ENCODE results near the gene MITF. TPM values are rescaled to one million over a fixed set of nuclear protein-coding genes. Genes with fewer than 3 reads are reported as not detected.

MITF gene
- total RNA-seq, 2 experiments from 2014 or later, result not detected

- H2AFZ ChIP-seq (ENCODE audit: low read length), result no peak overlapping the region
- H3K4me1 ChIP-seq (ENCODE audit: insufficient read depth, low read length, poor library complexity, severe bottlenecking), result no peaks in the 10 kb centered on the region
- CTCF ChIA-PET (ENCODE audit: unreplicated experiment), result no interaction called here
- H3K9me3 ChIP-seq (ENCODE audit: low read length), result no peaks in the 10 kb centered on the region
- H3K4me2 ChIP-seq (ENCODE audit: low read length), result no peak overlapping the region
- H4K20me1 ChIP-seq (ENCODE audit: insufficient read depth, low read length), result no peaks in the 10 kb centered on the region
- H3K79me2 ChIP-seq (ENCODE audit: insufficient read depth, low read depth, low read length), result no peaks in the 10 kb centered on the region
- no peaks in the 10 kb centered on the region for H3K9me2 ChIP-seq (ENCODE audit: insufficient read depth, low read length)
- POLR2A ChIA-PET, result no interaction called here
- no peak for DNase-seq (ENCODE audit: low spot score)
- no TSS peak for BruUV-seq (replicated peaks)
- TF ChIP-seq CTCF (conservative IDR thresholded peaks at IDR 0.05; ENCODE audit: low read length) (no peak), EZH2phosphoT487 (IDR thresholded peaks at IDR 0.05; ENCODE audit: borderline replicate concordance, low read depth, low read length) (no peak)
- intact Hi-C loops (cut with micrococcal nuclease; ENCODE audit: unreplicated experiment), result no loop called here
- no peak overlapping the region for H3K27ac ChIP-seq (ENCODE audit: low read depth, low read length, poor library complexity, severe bottlenecking)
- no peak overlapping the region for H3K4me3 ChIP-seq (ENCODE audit: low read depth, low read length, poor library complexity, severe bottlenecking)
- no peaks in the 10 kb centered on the region for H3K36me3 ChIP-seq (ENCODE audit: insufficient read depth, low read length)
These were observed 43.8 kb upstream of the MITF start for GRCh38 chr3:69695443-69695842.

DNA sequence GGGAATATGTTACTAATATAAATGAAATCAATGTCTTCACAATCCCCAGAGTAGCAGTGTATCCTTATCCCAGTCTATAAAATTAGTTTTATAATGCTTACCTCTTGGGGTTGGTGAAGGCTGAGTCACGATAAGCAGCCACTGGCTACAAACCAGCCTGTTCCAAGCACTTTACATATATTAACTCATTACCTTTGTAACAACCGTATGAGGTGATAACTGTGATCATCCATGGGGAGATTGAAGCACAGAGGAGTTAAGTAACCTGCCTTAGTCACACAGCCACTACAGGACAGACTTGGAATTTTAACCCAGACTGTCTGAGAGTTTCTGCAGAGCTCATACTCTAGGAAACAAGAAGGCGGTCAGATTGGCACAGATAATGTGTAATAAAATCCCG, 43.3 kb upstream of the MITF start:
- Histone ChIP-seq H3K27ac (ENCODE audit: low read depth, low read length, poor library complexity, severe bottlenecking) (no peak overlapping the region), H3K4me3 (ENCODE audit: low read depth, low read length, poor library complexity, severe bottlenecking) (no peak overlapping the region), H2AFZ (ENCODE audit: low read length) (no peak overlapping the region), H3K4me2 (ENCODE audit: low read length) (no peak overlapping the region), H3K79me2 (ENCODE audit: insufficient read depth, low read depth, low read length) (no peaks in the 10 kb centered on the region), H3K9me2 (ENCODE audit: insufficient read depth, low read length) (no peaks in the 10 kb centered on the region), H3K4me1 (ENCODE audit: insufficient read depth, low read length, poor library complexity, severe bottlenecking) (no peaks in the 10 kb centered on the region), H3K36me3 (ENCODE audit: insufficient read depth, low read length) (no peaks in the 10 kb centered on the region), H3K9me3 (ENCODE audit: low read length) (no peaks in the 10 kb centered on the region), H4K20me1 (ENCODE audit: insufficient read depth, low read length) (no peaks in the 10 kb centered on the region)
- CTCF ChIA-PET (ENCODE audit: unreplicated experiment), result no interaction called here
- no peak for TF ChIP-seq CTCF (conservative IDR thresholded peaks at IDR 0.05; ENCODE audit: low read length)
- no peak for TF ChIP-seq EZH2phosphoT487 (IDR thresholded peaks at IDR 0.05; ENCODE audit: borderline replicate concordance, low read depth, low read length)
- no peak for DNase-seq (ENCODE audit: low spot score)
- BruUV-seq (replicated peaks), result no TSS peak
- POLR2A ChIA-PET, result no interaction called here
- intact Hi-C loops (cut with micrococcal nuclease; ENCODE audit: unreplicated experiment), result no loop called here

GRCh38 chr3:69696367-69696766, 42.9 kb upstream of the MITF start:
- TF ChIP-seq CTCF (conservative IDR thresholded peaks at IDR 0.05; ENCODE audit: low read length) (no peak), EZH2phosphoT487 (IDR thresholded peaks at IDR 0.05; ENCODE audit: borderline replicate concordance, low read depth, low read length) (no peak)
- H3K9me3 ChIP-seq (ENCODE audit: low read length), result no peaks in the 10 kb centered on the region
- no TSS peak for BruUV-seq (replicated peaks)
- H2AFZ ChIP-seq (ENCODE audit: low read length), result no peak overlapping the region
- H3K36me3 ChIP-seq (ENCODE audit: insufficient read depth, low read length), result no peaks in the 10 kb centered on the region
- no peak for DNase-seq (ENCODE audit: low spot score)
- H3K4me3 ChIP-seq (ENCODE audit: low read depth, low read length, poor library complexity, severe bottlenecking), result no peak overlapping the region
- POLR2A ChIA-PET, result interaction anchor here (0.9 kb wide), 1 partner anchor 16 kb away, joined by 3 read pairs; no protein-coding TSS in a partner anchor
- no peak overlapping the region for H3K4me2 ChIP-seq (ENCODE audit: low read length)
- no peaks in the 10 kb centered on the region for H4K20me1 ChIP-seq (ENCODE audit: insufficient read depth, low read length)
- intact Hi-C loops (cut with micrococcal nuclease; ENCODE audit: unreplicated experiment), result no loop called here
- no peaks in the 10 kb centered on the region for H3K4me1 ChIP-seq (ENCODE audit: insufficient read depth, low read length, poor library complexity, severe bottlenecking)
- no peaks in the 10 kb centered on the region for H3K79me2 ChIP-seq (ENCODE audit: insufficient read depth, low read depth, low read length)
- no peak overlapping the region for H3K27ac ChIP-seq (ENCODE audit: low read depth, low read length, poor library complexity, severe bottlenecking)
- H3K9me2 ChIP-seq (ENCODE audit: insufficient read depth, low read length), result no peaks in the 10 kb centered on the region
- CTCF ChIA-PET (ENCODE audit: unreplicated experiment), result no interaction called here
